SK-N-MC (cell line): Measurements from ENCODE around the gene IQSEC3.

Source experiments
- EZH2 ChIP-seq: fragments of 200-600 bp; sonication (generic); IDR thresholded peaks from one replicate; pipeline ENCODE4 v1.6.1; 2017; ENCODE audit warnings: antibody characterized with exemption
- FOXP2 ChIP-seq: optimal IDR thresholded peaks from 2 replicates; pipeline ENCODE3; 2011; ENCODE audit warnings: mild to moderate bottlenecking, moderate library complexity; ENCODE audit not compliant: insufficient read depth; ENCODE audit errors: extremely low read length, control extremely low read depth

GRCh38 chr12:58832-59231 is 7.7 kb upstream of the IQSEC3 start:
- TF ChIP-seq EZH2 (no peak), FOXP2 (no peak)
